GM12878 (cell line): ENCODE results near the gene PNMT. TPM values are rescaled to one million over a fixed set of nuclear protein-coding genes. Genes with fewer than 3 reads are reported as not detected.

Experiments
- ATAC-seq: fragments of 200-7000 bp; cut with Tn5 transposase; 3 replicates; pipeline ENCODE4 v1.9.1; 2020; ENCODE audit warnings: mild to moderate bottlenecking, moderate library complexity
- BruUV-seq: library from RNA; stranded (reverse); fragments of 400-500 nt; replicated peaks from 2 replicates; lab custom pipeline; 2021; lab: Mats Ljungman, UMichigan
- CTCF ChIA-PET: fragments of 300-600 bp; sonication (Branson Sonifier 250); formaldehyde crosslinking; extraction: SDS; loops from one replicate; lab custom pipeline; 2021; ENCODE audit warnings: inconsistent platforms; lab: Yijun Ruan, JAX
- POLR2A ChIA-PET: fragments of 350-600 bp; formaldehyde crosslinking; extraction: SDS; loops from one replicate; lab custom pipeline; 2021; ENCODE audit warnings: inconsistent platforms; lab: Charles Lee
- RAD21 ChIA-PET: fragments of 300-600 bp; sonication (Branson Sonifier 250); formaldehyde crosslinking; loops from one replicate; lab custom pipeline; 2023; ENCODE audit warnings: antibody characterized with exemption; ENCODE audit not compliant: unreplicated experiment; lab: Charles Lee
- SMC1A ChIA-PET: fragments of 300-600 bp; sonication (Branson Sonifier 250); formaldehyde crosslinking; loops from one replicate; lab custom pipeline; 2023; ENCODE audit not compliant: unreplicated experiment, uncharacterized antibody; lab: Charles Lee
- DNase-seq: peaks from one replicate; pipeline ENCODE4 v3.0.0-alpha.2; 2011; ENCODE audit warnings: low read depth, low spot score
- FAIRE-seq: peaks from 3 replicates; lab custom pipeline; 2011; peaks lifted over from hg19 to GRCh38; lab: Jason Lieb, UNC
- H2AFZ ChIP-seq: 2 replicates; pipeline ENCODE4 v1.6.0; 2011; ENCODE audit warnings: low read depth, low read length, control low read depth; ENCODE audit not compliant: control insufficient read depth
- H3K27ac ChIP-seq: 2 replicates; pipeline ENCODE4 v1.5.1; 2011; ENCODE audit warnings: control low read depth; ENCODE audit not compliant: control insufficient read depth, insufficient read depth
- H3K27me3 ChIP-seq, 2 experiments: replicated peaks in 1 of 2; 2 replicates each; pipeline versions ENCODE4 v1.6.0 to v1.6.1; 2011; ENCODE audit warnings: low read length in 1 of 2; ENCODE audit not compliant: control insufficient read depth in 2 of 2, insufficient read depth in 2 of 2
- H3K36me3 ChIP-seq, 2 experiments: 2 replicates each; pipeline ENCODE4 v1.5.1; 2011; ENCODE audit warnings: low read length in 1 of 2; ENCODE audit not compliant: control insufficient read depth in 2 of 2, insufficient read depth in 2 of 2
- H3K4me1 ChIP-seq: 2 replicates; pipeline ENCODE4 v1.6.1; 2011; ENCODE audit warnings: mild to moderate bottlenecking, low read length, moderate library complexity, mixed read lengths; ENCODE audit not compliant: control insufficient read depth, insufficient read depth
- H3K4me2 ChIP-seq: 2 replicates; pipeline ENCODE4 v1.6.0; 2011; ENCODE audit warnings: control low read depth; ENCODE audit not compliant: control insufficient read depth, insufficient read depth
- H3K4me3 ChIP-seq: fragments of 200-600 bp; sonication (generic); 2 replicates; pipeline ENCODE4 v1.5.1; 2016
- H3K79me2 ChIP-seq: 2 replicates; pipeline ENCODE4 v1.6.0; 2011; ENCODE audit warnings: low read length; ENCODE audit not compliant: control insufficient read depth, insufficient read depth
- H3K9ac ChIP-seq: 2 replicates; pipeline ENCODE4 v1.8.0; 2011; ENCODE audit warnings: low read length, control low read depth, mixed read lengths; ENCODE audit not compliant: control insufficient read depth, insufficient read depth
- H3K9me3 ChIP-seq: replicated peaks from 3 replicates; pipeline ENCODE4 v1.5.1; 2011; ENCODE audit warnings: mild to moderate bottlenecking, low read length; ENCODE audit not compliant: control insufficient read depth, insufficient read depth
- H4K20me1 ChIP-seq: 2 replicates; pipeline ENCODE4 v1.6.0; 2011; ENCODE audit not compliant: control insufficient read depth, insufficient read depth
- BACH1 ChIP-seq: fragments of 450-650 bp; IDR thresholded peaks from 2 replicates; pipeline ENCODE4 v1.6.1; 2017; ENCODE audit warnings: mild to moderate bottlenecking, borderline replicate concordance
- CBX5 ChIP-seq: sonication (generic); IDR thresholded peaks from 2 replicates; pipeline ENCODE4 v1.6.1; 2016; ENCODE audit warnings: low read depth, moderate library complexity, mild to moderate bottlenecking, inconsistent platforms
- CHD4 ChIP-seq: fragments of 200-600 bp; sonication (generic); IDR thresholded peaks from 2 replicates; pipeline ENCODE4 v1.6.1; 2016; ENCODE audit warnings: mild to moderate bottlenecking
- ESRRA ChIP-seq: IDR thresholded peaks from 2 replicates; pipeline ENCODE4 v1.6.1; 2012; ENCODE audit warnings: mild to moderate bottlenecking, low read length, improper control_type of control experiment
- GABPA ChIP-seq: IDR thresholded peaks from 2 replicates; pipeline ENCODE4 v1.6.1; 2014; ENCODE audit warnings: antibody characterized with exemption, low read depth, mild to moderate bottlenecking, inconsistent platforms
- GATAD2B ChIP-seq: fragments of 450-650 bp; conservative IDR thresholded peaks from 2 replicates; pipeline ENCODE4 v1.6.1; 2017; ENCODE audit warnings: low read depth, mild to moderate bottlenecking, moderate library complexity
- SMAD5 ChIP-seq: IDR thresholded peaks from 2 replicates; pipeline ENCODE4 v1.6.1; 2016; ENCODE audit warnings: antibody characterized with exemption, low read depth
- ZBED1 ChIP-seq: IDR thresholded peaks from 2 replicates; pipeline ENCODE4 v1.6.1; 2016; ENCODE audit warnings: borderline replicate concordance
- ZBTB40 ChIP-seq: fragments of 450-650 bp; IDR thresholded peaks from 2 replicates; pipeline ENCODE4 v1.6.1; 2016; ENCODE audit warnings: mild to moderate bottlenecking, moderate library complexity, borderline replicate concordance
- WGBS: methylation state at CpG from one replicate; pipeline ENCODE4 v1.1.6; 2016; ENCODE audit warnings: low lambda C conversion rate; ENCODE audit not compliant: insufficient replicate concordance, insufficient coverage; ENCODE audit errors: missing lambda C conversion rate; 5-methylcytosine and 5-hydroxymethylcytosine counted together
- in situ Hi-C: fragments of 300-500 bp; cut with MboI; formaldehyde crosslinking; loops from 9 replicates; pipeline ENCODE4 v1.14.3; 2018; ENCODE audit warnings: mixed read lengths
- intact Hi-C: fragments of 100-400 bp; cut with micrococcal nuclease; formaldehyde crosslinking; loops from one replicate; pipeline ENCODE4 v1.14.2; 2022; ENCODE audit not compliant: unreplicated experiment
- polyA plus RNA-seq, 11 experiments: library from polyadenylated mRNA; depleted of rRNA in 4 of 11; unstranded in 6 of 11; stranded (reverse) in 5 of 11; fragments of >200 nt; fragmentation: Nextera tagmentation in 4 of 11; fragmentation: Illumina TruSeq in 1 of 11; extraction: Ambion mirVana in 4 of 11; extraction: Trizol in 1 of 11; gene quantifications; 1 replicate in 1 of 11; 2 replicates in 10 of 11; pipeline versions ENCODE4 v1.2.1 to v1.2.3, GENCODE V29; 2011 to 2016; ENCODE audit warnings: inconsistent platforms in 2 of 11, missing spikeins in 2 of 11, low read depth in 1 of 11
- total RNA-seq, 4 experiments: library from RNA; depleted of rRNA in 3 of 4; stranded (reverse); fragments of >200 nt in 3 of 4; fragmentation: Illumina TruSeq in 1 of 4; extraction: Trizol in 1 of 4; gene quantifications; 2 replicates each; pipeline versions ENCODE4 v1.2.1 to v1.2.3, GENCODE V29; 2013 to 2021

The PNMT gene
- total and polyA plus RNA-seq, 10 of the 15 experiments (the other 5 are each of a cell fraction or from before 2014, with no cell fraction given): not detected

DNA sequence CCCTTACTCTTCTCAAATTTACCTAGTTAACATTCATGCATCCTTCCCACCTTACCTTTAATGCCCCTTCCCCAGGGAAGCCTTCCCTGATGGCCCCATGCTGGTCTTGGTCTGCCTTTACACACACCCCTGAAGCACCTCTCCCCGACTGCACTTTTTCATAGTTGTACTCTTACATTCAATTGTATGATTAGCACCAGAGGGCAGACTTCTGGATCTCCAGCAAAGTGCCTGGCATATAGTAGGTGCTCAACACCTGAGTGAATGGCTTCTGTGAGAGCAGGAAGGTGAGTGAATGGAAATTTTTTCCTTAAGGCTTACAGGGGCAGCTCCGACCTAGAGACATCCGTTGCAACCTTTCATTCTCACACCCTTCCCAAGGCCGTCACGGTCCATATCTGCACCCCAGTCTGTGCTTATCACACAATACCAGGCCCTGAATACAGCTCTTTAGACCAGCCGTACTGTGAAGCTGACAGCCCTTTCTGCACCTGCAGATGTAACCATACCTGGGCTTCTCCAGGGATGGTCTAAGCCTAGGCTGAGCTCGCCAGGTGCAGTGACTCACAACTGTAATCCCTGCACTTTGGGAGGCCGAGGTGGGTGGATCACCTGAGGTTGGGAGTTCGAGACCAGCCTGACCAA is 15.2 kb downstream of the PNMT start:
- no peak overlapping the region for H3K4me3 ChIP-seq
- H3K9ac ChIP-seq: no peak overlapping the region
- no peaks in the 10 kb centered on the region for H3K36me3 ChIP-seq
- ChIA-PET POLR2A (interaction anchor here (0.7 kb wide), 1 partner anchor 842 kb away, joined by 5 read pairs; a partner anchor contains a TSS), CTCF (interaction anchor here (0.9 to 1.7 kb wide), 3 partner anchors 29 to 60 kb away, joined by 4 to 9 read pairs (median 6); no protein-coding TSS in a partner anchor), SMC1A (interaction anchor here (0.9 to 1.2 kb wide), 2 partner anchors 11 to 54 kb away, joined by 3 read pairs; partner anchors contain the start of gene GRB7), RAD21 (no interaction called here)
- H2AFZ ChIP-seq: no peak overlapping the region
- in situ Hi-C loops (no loop called here), intact Hi-C loops (no loop called here)
- H3K9me3 ChIP-seq: no peaks in the 10 kb centered on the region
- ATAC-seq (no peak), FAIRE-seq (no peak), DNase-seq (no peak)
- H4K20me1 ChIP-seq: no peaks in the 10 kb centered on the region
- no TSS peak for BruUV-seq
- no peak overlapping the region for H3K4me2 ChIP-seq
- H3K79me2 ChIP-seq: no peaks in the 10 kb centered on the region; the same call in 1 of the 2 replicates
- H3K27me3 ChIP-seq: no peaks in the 10 kb centered on the region
- H3K27ac ChIP-seq: no peak overlapping the region
- H3K4me1 ChIP-seq: peaks cover 20% of the 10 kb centered on the region
- WGBS: 76% methylated on average over 9 of the region's 9 CpGs
- no peak for TF ChIP-seq CHD4
- no peak for TF ChIP-seq SMAD5
- no peak for TF ChIP-seq CBX5
- no peak for TF ChIP-seq GATAD2B
- TF ChIP-seq ZBTB40: no peak
- no peak for TF ChIP-seq ESRRA
- TF ChIP-seq ZBED1: no peak
- TF ChIP-seq GABPA: no peak
- no peak for TF ChIP-seq BACH1
